HL-60 (cell line): ENCODE data around the gene KRTAP13-4.

ENCODE experiments used
- CTCF ChIP-seq: IDR thresholded peaks from one replicate; pipeline ENCODE4 v1.5.1; 2011; ENCODE audit warnings: low read length, control low read depth, inconsistent platforms; ENCODE audit not compliant: insufficient read depth
- POLR2AphosphoS5 ChIP-seq: IDR thresholded peaks from 2 replicates; pipeline ENCODE4 v1.6.1; 2012; ENCODE audit warnings: low read depth
- REST ChIP-seq: IDR thresholded peaks from 2 replicates; pipeline ENCODE4 v1.6.1; 2012; ENCODE audit warnings: low read depth; ENCODE audit not compliant: insufficient replicate concordance
- SPI1 ChIP-seq: IDR thresholded peaks from 2 replicates; pipeline ENCODE4 v1.6.1; 2012; ENCODE audit warnings: low read depth, mild to moderate bottlenecking, borderline replicate concordance

- TF ChIP-seq CTCF (no peak), POLR2AphosphoS5 (no peak), REST (no peak), SPI1 (no peak)
These were observed 47.8 kb upstream of the KRTAP13-4 start for GRCh38 chr21:30382201-30382600.
